ENCODE measurements around the gene HEATR5B.

Gene HEATR5B

GRCh38 chr2:37083873-37084794 is at the start of gene HEATR5B, which contains the start of gene GPATCH11:
TSS of gene HEATR5B (minus strand) at chr2:37084372. CDS start at chr2:37083414, 958 bp downstream.
TSS of gene GPATCH11 (plus strand) at chr2:37084518. CDS start at chr2:37088382, 3,864 bp downstream.
- DNase-seq: peak; percentile 96

- no peak for DNase-seq
These were observed 48.7 kb upstream of the HEATR5B start for GRCh38 chr2:37132914-37133313.

GRCh38 chr2:37125416-37125815 is 41.2 kb upstream of the HEATR5B start:
- no peak for DNase-seq

DNA sequence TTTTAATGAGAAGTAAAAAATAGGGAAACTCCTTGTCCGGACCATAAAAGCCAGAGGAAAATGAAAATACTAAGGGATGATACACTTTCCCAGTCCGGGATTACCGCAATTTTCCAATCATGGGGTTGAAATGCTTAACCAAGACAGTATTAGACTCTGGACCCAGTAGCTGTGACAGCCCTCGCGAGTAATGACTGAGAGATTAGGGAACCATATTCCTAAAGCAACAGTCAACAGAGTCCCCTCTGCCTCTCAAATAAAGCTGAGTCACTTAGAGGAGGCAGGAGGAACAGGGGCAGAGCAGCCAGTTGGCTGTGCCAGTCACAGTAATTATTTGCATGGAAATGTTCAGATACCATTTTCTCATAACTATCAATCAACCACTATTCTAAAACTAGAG is 35.0 kb upstream of the HEATR5B start:
- DNase-seq: no peak

- no peak for DNase-seq
These were observed 33.4 kb upstream of the HEATR5B start for GRCh38 chr2:37117566-37117965.

DNA sequence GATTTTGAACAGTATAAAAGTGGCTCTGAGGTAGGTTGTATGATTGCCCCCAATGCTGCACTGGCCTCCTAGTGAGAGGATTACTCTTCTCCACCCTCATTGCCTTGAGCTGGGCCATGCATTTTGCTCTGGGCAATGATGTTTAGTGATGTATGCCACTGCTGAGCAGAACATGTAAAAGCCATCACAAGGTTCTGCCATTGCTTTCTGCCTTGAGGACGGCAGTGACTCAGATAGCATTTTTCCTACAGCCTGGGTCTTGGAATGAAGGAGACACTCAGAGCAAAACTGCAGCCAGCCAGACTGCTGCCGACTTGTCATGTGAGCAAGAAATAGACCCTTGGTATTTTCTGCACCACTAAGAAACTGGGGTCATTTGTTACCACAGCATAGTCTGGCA is 27.8 kb upstream of the HEATR5B start:
- DNase-seq: no peak

- DNase-seq: no peak
These were observed 26.4 kb upstream of the HEATR5B start for GRCh38 chr2:37110306-37111212.

DNA sequence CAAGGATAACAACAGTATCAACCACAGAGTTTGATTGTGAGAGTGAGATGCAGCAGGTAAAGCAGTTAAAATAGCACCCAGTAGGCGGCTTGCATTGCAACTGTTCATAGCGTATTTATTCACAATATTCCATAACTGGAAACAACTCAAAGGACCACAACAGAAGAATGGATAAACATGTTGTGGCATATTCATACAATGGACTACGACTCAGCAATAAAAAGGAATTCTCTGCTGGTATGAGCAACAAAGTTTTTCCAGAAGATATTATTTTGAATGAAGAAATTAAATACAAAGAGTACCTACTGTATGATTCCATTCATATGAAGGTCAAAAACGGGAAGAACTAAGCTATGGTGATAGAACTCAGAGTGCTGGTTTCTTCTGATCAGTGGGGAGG is 25.4 kb upstream of the HEATR5B start:
- DNase-seq: no peak

DNA sequence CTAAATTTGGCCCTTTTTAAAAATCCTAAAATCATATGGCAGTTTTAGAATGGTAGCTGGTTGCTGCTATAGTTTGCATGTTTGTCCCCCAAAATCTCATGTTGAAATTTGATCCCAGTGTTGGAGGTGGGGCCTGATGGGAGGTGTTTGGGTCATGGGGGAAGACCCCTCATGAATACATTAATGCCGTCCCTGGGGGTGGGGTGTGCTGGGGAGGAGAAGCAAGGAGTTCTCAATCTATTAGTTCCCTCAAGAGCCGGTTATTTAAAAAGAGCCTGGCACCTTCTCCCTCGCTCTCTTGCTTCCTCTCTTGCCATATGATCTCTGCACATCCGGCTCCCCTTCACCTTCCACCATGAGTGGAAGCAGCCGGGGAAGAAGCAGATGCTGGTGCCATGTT is 21.0 kb upstream of the HEATR5B start:
- DNase-seq: no peak

- no peak for DNase-seq
These were observed 20.0 kb upstream of the HEATR5B start for GRCh38 chr2:37104178-37104577.

GRCh38 chr2:37102588-37102987 is 18.4 kb upstream of the HEATR5B start:
- DNase-seq: no peak

- no peak for DNase-seq
These were observed 15.9 kb upstream of the HEATR5B start for GRCh38 chr2:37100054-37100453.

- no peak for DNase-seq
These were observed 14.4 kb upstream of the HEATR5B start for GRCh38 chr2:37098416-37099118.

- no peak for DNase-seq
These were observed 12.4 kb upstream of the HEATR5B start for GRCh38 chr2:37096568-37096967.

- no peak for DNase-seq
These were observed 7.7 kb upstream of the HEATR5B start for GRCh38 chr2:37091873-37092272.

- no peak for DNase-seq
These were observed 5.9 kb upstream of the HEATR5B start for GRCh38 chr2:37090019-37090477.

DNA sequence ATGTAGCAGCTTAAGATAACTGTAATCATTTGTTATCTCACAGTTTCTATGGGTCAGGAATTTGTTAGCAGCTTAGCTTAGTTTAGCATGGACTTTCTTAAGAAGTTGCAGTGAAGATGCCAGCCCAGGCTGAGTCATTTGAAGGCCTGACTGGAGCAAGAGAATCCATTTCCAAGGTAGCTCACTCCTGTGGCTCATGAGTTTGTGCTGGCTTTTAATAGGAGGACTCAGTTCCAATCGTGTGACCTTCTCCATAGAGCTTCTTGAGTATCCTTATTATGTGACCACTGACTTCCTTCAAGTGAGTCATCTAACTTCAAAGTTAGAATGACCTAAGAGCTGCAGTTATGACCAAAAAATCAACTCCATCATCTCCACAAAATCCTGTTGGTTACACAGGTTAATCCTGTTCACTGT is 1.6 kb upstream of the HEATR5B start:
- DNase-seq: no peak

DNA sequence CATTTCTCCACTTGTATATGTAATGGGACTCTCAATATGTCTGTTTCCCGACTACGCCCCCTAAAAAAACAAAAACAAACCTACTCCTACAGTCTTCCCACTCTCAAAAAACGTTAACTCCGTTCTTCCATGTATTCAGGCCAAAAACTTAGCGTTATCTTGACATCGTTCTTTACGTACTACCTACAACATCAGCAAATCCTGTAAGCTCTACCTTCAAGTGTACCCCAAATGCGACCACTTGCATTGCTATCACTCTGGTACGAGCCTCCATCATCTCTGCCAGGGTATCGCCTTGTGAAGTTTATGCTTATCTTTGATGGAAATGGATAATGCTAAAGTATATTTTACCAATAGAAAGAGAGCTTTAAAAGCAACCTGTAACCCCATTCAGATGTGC is 625 bp upstream of the HEATR5B start:
- DNase-seq: no peak

GRCh38 chr2:37080689-37081088 is 3.5 kb downstream of the HEATR5B start:
- DNase-seq: peak; percentile 11

DNA sequence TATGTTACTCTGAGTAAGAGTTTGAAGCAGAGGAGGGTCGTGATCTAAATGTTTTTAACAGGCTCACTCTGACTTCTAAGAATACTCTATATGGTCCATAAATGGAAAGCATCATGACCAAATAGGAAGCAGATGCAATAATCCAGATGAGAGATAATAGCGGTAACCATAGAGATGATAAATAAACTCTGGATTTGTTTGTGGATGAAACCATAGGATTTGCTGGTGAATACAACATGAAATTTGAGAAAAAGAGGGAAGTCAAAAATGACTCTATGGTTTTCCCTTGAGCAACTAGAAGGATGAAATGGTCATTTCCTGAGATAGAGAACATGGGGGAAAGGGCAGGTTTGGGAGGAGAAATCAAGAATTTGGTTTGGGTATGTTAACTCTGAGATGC is 3.9 kb downstream of the HEATR5B start:
- peak; percentile 13 for DNase-seq

DNA sequence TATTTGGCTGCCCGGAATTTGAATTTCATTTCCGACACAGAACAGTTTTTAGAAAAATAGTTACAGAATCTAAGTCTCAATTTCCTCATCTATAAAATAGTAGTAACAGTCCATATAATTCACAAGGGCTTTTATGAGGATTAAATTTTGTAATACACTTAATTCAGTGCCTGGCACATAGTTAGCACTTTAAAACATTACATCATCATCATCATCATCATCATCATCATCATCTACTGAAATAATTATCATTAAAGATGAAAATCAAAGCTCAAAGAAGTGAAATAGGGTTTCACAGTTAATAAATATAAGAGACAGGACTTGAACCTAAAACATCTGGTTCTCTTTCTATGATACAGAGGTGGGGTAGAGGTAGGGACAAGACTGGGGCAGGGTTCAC is 13.2 kb downstream of the HEATR5B start:
- DNase-seq: no peak

- DNase-seq: no peak
These were observed 15.5 kb downstream of the HEATR5B start for GRCh38 chr2:37068686-37069085.

DNA sequence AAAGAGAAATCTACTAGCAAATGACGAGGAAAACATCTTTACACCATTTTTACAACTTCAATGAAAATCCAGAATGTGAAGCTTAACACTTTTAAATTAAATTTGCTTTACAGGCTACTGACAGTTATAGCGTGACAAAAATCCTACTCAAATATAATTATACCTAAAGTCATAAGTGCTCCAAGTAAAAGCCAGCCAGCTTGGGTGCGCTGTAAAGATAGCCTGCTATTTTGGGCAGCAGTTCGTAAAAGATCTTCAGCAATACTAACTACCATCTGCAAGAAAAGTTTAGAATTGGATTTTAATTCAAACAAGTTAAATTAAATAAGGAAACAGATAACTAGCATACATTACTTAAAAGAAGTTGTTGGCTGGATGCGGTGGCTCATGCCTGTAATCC is 22.4 kb downstream of the HEATR5B start:
- DNase-seq: no peak
